SW 1271 (cell line): ENCODE data around the gene NATD1.

Source experiments
- DNase-seq, 2 experiments: peaks; one replicate each; lab custom pipeline; 2025; lab: John Stamatoyannopoulos, UW

The NATD1 gene

GRCh38 chr17:21275579-21276263 is 22.5 kb upstream of the NATD1 start:
- DNase-seq: peak; percentile 44 to 80

- DNase-seq: no peak
Measured at GRCh38 chr17:21275047-21275578, 21.9 kb upstream of the NATD1 start.

GRCh38 chr17:21272881-21273792 is 19.9 kb upstream of the NATD1 start:
- DNase-seq: no peak

- DNase-seq: no peak
Measured at GRCh38 chr17:21272250-21272649, 19.0 kb upstream of the NATD1 start.

GRCh38 chr17:21271454-21272183 is 18.4 kb upstream of the NATD1 start:
- no peak for DNase-seq

- DNase-seq: no peak
Measured at GRCh38 chr17:21269394-21269793, 16.2 kb upstream of the NATD1 start.

- DNase-seq: no peak
Measured at GRCh38 chr17:21268596-21269188, 15.5 kb upstream of the NATD1 start.

GRCh38 chr17:21263376-21263775 is 10.2 kb upstream of the NATD1 start:
- no peak for DNase-seq

- no peak for DNase-seq
Measured at GRCh38 chr17:21262259-21262993, 9.2 kb upstream of the NATD1 start.

- no peak for DNase-seq
Measured at GRCh38 chr17:21258593-21258992, 5.4 kb upstream of the NATD1 start.

- no peak for DNase-seq
Measured at GRCh38 chr17:21253646-21254441, 634 bp upstream of the NATD1 start.

- DNase-seq: no peak
Measured at GRCh38 chr17:21252289-21252795, 868 bp downstream of the NATD1 start.

- no peak for DNase-seq
Measured at GRCh38 chr17:21251337-21252010, 1.7 kb downstream of the NATD1 start.

GRCh38 chr17:21250854-21251253 is 2.4 kb downstream of the NATD1 start:
- no peak for DNase-seq

- no peak for DNase-seq
Measured at GRCh38 chr17:21249920-21250703, 3.1 kb downstream of the NATD1 start.

GRCh38 chr17:21249086-21249795 is 4.0 kb downstream of the NATD1 start:
- DNase-seq: no peak

GRCh38 chr17:21248500-21248899 is 4.7 kb downstream of the NATD1 start:
- DNase-seq: no peak
